CD4-positive, alpha-beta T cell treated with Interferon alpha-2 for 1 hour (primary cell): ENCODE data around the gene FRMD3.
A peak's percentile ranks its signal among the peaks of the same experiment; 100 is the strongest.

Experiments used
- DNase-seq, 2 donors: peaks; one replicate each; pipeline ENCODE4 v3.0.0-alpha.2; 2020 to 2022

The FRMD3 gene

DNA sequence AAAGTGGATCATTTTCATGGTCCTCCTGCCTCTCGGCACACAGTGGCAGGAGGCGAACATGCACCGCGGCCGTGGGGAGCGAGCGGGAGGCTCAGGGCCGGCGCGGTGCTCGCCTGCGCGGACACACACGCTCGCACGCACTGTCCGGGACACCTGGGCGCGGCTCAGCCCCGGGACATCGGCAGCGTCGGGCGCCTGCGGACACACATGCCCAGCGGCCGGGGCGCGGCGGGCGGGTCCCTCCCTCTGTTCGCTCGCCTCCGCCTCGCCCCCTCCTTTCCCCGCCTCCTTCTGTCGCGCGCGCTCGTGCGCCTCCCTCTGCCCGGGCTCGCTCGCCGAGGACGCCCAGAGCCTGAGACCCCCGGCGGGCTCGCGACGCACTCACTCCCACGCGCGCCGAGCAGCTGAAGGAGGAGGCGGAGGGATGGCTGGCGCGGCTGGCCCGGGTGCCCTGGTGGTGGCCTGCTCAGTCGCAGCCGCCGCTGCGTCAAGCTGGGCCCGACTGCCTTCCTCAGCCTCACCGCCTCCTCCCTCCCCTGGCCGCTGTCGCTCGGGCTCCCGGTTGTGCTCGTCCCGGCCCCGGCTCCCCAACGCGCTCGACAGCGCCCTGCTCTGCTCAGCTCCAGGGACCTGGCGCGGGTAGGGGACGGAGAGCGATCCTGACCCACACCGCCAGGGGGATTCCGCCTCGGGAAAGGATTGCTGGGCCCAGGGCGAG lies at the start of gene FRMD3:
Gene FRMD3, minus strand, starts transcription at position 230 of the 718 bp plus-strand sequence. Its CDS starts 170 bp downstream, at position 60.
- peak; percentile 6 to 47 for DNase-seq

DNA sequence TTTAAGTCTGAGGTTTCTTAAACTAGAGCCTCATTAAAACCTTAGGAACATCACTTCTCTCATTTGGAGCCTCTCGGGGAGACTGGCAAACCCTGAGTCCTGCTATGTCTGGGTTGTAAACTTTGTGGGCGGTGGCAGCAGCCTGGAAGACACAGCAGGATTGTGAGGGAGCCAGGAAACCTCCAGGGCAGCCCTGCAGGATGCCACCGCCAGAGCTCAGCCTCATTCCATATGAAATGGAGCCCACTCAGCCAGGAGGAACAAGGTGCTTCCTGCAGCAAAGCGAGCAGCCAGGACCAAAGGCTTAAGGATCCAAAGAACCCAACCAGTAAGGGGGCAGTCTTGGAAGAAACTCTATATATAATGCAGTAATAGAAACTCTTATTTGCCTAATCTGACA lies 46.8 kb upstream of the FRMD3 start:
- DNase-seq, result no peak

DNA sequence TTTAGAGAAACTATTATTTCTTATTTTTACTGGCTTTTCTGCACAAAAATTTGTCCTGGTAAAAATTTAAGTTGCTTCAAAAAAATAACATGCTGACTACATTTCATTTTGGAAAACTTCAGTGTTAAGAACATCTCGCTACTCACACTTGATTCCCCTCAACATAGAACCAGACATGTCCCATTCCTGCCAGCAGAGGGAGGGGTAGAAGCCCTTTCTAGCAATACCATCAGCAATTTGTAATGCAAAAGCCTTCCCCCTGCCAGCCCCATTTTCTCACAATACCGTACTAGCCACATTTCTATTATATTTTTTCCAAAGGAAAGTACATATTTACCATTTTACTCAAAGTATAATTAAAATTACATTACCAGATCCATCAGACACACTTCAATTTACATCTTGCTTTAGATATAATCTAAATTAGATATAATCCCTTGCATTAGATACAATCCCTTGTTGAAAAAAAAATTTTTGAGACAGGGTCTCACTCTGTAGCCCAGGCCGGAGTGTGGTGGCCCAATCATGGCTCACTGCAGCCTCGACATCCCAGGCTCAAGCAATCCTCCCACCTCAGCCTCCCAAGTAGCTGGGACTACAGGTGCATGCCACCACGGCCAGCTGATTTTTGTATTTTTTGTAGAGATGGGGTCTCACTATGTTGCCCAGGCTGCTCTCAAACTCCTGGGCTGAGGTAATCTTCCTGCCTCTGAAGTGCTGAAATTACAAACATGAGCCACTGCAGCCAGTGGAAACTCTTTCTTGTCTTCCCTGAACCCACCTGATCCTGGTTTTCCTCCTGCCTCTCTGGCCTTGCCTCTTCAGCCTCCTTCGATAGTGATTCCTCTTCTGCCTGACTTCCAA lies 45.2 kb upstream of the FRMD3 start:
- DNase-seq, result peak; percentile 15 to 49

DNA sequence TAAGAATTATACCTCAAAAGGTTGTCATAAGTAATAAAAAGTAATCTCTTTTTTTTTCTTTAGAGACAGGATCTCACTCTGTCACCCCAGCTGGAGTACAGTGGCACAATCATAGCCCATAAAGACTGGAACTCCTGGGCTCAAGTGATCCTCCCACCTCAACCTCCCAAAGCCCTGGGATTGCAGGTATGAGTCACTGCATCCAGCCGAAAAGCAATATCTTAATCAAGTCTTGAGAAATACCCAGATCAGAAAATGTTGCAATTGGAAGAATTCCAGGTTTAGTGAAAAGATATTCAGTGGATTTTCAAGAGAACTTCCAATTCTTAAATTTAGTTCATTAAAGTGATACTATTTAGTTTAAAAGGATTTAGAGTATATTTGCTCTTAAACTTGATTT lies 43.8 kb upstream of the FRMD3 start:
- no peak for DNase-seq

DNA sequence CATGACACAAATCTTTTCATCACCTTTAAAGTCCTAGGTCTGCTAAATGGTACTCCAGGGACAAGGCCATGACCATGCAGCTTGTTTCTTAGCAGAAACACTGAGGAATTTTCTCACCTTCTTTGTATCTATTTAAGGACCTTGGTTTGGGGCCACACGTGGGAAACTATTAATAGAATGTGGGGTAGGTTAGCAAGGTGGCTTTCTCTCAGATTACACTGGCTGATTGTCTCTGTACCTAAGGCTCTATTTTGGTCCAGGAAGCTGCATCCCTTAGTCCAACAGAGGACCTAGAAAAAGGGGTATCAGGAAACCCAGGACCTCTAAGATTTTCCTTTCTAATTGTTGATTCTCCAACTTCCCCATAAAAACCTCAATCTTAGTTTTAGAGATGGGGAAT lies 36.3 kb upstream of the FRMD3 start:
- DNase-seq, result no peak

DNA sequence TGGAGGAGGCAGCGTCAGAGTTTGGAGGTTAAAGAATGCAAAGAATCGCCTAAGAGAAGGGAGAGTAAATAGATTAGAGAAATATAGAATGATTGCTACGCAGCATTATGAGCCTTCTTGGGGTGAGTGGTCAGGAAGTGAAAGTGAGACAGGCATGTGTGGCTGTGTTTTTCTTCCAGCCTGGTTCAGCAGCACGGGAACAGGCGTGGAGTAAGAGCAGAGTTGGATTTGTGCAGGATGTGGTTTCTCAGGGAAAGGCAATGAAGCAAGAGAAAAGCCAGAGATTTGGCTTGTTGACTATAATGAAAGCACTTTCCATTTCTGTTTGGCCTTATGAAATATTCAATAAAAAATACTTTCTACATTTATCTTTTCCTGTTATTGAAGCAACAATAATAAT lies 34.3 kb upstream of the FRMD3 start:
- DNase-seq, result no peak

DNA sequence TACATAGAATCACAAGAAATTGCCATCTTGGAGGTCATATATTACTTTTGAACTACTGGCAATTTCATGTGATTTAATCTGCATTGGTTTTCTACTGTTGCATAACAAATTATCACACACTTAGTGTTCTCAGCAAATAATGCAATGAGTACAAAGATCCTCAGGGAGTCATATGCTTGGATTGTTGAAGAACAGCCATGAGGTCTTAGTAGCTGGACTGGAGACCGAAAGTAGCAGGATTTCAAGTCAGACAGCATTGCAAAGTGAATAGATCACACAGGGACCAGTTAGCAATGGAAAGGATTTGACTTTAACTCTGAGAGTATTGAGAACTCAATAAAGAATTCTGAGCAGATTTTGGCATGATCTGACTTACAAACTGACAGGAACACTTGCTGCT lies 32.2 kb upstream of the FRMD3 start:
- no peak for DNase-seq

DNA sequence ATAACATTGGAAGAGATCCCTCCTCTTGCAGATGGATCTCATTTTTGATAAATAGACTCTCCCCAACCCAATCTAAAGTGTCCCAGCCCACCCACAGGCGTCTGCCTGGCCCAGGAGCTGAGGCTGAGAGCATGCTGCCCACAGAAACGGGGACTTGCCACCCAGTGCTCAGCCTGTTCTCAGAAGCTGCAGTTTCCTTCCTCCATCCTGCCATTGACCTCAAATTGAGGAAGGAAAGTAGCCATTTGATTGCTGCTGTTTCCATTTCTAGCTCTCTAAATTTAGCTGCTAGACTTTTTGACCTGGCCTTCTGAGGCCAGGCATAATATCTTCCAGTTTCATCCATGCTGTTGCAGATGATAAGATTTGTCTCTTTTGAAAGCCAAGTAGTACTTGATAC lies 31.1 kb upstream of the FRMD3 start:
- DNase-seq, result no peak

DNA sequence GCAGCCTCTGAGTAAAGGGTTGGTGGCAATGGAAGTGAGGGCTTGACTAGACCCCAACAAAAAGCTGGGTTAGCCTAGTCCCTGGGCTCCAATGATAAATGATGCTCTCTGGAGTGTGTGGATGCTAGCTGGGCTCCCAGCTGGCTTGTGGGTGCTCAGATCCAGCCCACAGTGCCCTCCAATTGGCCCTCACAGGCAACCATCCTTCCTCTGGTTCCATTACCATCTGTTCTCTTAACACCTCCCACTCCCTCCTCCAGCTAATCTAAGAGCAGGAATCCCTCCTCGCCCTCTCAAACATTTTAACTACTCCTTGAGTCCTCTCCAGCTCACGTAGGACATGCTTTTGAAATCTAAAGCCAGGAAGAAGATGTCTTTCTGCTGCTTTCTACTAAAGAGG lies 25.2 kb upstream of the FRMD3 start:
- DNase-seq, result no peak

DNA sequence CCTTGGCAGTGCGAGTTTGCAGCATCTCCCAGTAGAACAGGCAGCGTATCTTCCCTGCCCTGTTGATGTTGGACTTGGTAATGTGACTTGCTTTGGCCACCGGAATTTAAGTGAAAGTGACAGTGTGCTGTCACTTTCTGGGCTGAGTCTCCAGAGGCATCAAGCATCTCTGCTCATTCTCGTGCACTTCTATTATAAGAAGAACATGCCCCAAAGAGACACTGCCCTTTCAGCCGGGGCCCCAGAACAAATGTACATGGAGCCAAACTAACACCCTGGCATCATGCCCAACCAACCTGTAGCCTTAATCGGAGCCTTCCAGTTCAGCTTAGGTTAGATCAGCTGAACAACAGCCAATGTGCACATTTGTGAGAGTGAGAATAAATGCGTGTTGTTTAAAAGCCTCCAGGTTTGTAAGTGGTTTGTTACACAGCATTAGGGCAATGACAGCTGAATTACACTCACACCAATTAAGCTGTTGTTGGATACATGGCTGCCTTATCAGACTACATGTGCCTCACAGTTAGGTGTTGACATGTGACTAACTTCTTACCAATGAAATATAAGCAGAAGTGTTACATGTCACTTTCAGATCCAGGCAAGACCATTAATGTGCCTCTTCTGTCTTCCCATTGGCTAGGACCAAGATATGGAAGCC lies 22.1 kb upstream of the FRMD3 start:
- no peak for DNase-seq

DNA sequence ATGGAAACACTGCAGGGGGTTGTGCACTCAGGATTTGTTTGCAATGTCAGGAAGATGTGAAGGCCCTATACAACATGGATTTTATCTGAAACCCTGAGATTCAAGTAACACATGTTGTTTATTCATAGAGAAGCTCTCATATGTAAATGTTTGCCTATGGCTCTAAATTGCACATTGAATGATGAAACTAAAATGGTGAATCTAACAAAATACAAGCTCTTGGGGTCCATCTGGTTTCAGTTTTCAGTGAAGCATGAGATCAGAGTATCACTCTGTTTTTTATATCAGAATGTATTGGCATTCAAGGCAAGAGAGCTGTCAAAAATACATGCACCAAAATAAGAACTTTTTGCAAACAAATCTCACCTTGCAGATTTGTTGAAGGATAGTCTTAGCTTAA lies 19.6 kb upstream of the FRMD3 start:
- no peak for DNase-seq

DNA sequence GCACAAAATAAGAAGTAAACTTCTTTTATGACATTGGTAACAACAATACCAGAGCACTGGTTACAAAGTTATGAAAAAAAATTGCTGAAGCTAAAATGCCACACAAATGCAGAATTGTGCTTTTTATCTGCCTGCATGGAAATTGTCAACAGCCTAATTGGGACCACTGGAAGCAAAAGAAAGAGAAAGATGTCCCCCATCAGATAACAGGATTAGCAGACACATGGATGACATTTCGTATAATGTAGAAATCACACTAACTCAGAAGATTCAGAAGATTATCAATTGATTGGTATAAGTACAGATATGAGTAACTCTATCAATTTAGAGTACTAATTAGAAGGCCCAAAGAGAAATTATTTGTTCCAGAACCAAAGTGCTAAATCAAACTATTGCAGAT lies 19.1 kb upstream of the FRMD3 start:
- DNase-seq, result no peak

DNA sequence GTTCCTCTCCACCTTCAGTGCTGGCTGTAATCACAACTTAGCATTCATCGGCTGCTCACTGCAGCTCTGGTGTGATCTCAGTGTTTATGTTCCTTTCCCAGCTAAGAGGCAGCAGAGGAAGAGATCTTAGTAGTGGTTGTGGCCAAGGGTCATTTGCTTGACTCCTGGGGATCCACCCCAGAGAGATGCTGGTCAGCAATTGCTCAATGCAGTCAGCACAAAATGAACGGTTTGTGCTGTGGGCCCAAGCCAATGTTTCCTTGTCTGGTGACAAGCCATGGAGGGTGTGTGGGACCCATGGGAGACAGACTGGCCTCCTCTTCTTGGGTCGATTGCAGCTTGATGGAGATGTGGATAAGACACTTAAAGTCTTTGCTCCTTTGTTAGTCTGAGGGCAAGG lies 16.1 kb upstream of the FRMD3 start:
- DNase-seq, result no peak

DNA sequence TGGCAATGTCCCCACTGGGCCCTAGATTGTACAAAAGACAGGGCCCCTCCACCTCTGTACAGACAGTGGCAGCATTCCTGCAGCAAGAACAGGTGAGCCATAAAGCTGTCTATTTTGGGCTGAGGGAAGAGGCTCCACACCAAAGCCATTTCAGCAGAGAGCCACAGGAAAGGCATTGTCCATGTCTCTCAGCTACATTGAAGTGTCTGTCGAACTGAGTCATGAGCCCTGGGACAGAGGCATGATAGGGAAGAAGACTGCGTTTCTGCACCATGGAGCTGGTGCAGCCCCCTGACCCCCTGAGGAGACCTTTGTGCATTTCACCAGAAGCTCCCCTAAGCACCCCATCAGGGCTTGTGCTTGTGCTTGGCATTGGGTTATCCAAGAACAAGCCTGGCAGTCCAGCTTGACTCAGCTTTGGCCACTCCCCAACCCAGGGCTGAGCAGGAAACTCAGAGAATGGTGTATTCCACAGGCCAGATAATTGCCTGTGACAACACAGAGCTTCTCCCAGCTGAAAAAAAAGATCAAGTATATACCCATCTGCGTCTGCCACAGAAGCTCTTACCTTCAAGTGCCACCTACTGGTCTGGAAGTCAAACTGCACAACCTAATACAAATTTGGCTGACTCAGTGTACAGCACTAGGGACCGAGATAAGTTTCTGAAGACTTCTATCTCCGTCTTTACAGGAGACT lies 5.9 kb upstream of the FRMD3 start:
- DNase-seq, result peak in 1 of 2 donors; percentile 19

DNA sequence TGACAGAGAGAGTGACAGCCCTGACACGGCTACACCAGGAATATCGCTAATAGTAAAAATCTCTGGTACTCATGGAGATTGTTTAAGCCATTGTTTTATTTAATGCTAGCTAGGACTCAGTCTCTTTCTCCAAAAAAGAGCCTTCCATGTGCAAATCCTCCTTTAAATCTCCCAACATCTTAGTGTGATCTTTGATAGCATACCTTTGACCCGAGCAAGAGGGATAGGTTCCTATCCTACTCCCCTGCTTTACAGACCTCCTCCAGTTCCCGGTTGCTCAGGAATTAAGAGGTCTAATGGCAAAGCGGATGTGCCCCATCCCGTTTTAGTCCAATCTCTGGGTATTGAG lies 663 bp upstream of the FRMD3 start:
- no peak for DNase-seq

DNA sequence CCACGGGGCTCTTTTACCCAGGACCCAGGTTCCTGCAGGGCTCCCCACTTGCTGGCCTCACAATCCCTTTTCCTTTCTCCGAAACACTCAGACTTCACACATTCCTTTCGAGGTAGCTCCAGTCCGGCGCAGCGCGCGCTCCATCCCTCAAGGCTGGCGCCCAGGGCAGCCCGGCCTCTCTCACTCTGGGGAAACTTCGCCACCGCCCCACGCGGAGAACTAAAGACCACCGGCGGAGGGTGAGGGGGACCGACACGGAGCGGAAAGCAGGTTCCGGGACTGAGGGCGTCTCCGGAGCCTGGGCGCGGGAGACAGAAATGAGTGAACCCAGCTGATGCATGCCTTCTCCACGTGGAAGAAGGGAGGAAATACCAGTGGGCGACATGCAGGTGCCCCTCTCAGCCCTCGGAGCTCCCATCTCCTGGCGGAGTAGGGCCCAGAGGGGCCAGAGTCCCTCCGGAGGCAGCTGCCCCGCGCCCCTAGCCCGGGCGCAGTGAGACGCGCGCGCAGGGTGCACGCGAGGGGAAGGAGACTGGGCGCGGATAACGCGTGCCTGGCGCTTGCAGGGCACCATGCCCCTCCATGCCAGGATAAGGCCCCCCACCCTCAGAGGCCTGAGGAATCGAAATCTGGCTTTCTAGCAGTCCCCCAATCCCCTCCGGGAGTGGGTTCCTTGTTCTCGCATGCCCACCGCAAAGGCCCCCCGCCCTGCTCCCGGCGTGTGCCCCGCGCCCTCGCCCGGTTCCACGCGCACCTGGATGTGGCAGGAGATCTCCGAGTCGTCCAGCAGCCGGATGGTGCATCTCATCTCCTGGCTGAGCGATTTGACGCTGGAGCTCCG lies 650 bp downstream of the FRMD3 start:
- DNase-seq, result no peak

DNA sequence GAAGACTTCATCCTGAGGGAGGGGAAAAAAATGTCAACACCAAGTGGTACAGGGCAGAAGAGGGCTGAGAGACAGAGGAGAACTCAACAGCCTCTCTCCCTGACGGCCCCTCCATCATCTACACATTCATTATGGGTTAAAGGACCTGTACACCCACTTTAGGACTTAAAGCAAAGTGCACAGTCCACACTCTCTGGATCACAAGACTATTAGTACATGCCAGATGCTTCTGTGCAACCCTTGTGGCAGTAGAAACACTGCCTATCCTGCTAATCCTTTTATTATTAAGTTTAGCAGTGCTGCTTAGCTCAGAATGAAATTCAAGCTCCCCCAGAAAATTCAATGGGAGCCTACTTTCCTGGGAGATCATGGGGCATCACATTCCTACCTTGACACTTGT lies 1.9 kb downstream of the FRMD3 start:
- no peak for DNase-seq

DNA sequence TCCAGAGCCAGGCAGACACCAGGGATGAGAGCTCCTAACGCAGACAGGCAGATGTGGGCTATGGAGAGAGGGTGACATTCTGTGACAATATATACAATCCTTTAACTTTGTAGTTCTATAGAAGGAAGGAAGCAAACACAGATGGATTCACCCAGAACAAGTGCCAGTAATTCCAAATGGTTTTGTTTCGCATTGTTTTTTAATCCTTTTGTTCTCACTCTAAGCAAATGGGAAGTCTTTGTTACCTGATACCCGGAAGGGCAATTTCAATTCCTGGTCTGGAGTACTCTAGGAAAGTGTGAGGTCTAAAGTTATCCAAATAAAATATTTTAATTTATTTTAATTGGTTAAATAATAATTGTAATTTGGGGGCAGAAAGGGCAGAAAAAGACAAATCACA lies 2.5 kb downstream of the FRMD3 start:
- no peak for DNase-seq

DNA sequence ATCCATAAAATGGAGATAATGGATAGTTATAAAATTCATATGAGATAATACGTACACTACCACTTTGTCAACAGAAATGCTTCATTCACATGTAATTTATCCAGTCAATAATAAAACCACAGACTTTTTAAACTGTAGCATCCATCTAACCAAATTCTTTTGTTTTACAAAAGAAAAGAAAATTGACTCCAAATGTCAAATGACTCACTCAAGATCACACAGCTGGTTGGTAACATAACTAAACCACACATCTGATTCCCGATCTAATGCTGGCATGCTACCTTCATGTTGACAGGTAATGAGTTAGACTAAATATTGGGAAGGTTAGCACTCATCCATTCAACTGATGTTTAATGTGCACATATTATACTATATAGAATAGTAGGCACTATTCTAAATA lies 4.9 kb downstream of the FRMD3 start:
- no peak for DNase-seq

DNA sequence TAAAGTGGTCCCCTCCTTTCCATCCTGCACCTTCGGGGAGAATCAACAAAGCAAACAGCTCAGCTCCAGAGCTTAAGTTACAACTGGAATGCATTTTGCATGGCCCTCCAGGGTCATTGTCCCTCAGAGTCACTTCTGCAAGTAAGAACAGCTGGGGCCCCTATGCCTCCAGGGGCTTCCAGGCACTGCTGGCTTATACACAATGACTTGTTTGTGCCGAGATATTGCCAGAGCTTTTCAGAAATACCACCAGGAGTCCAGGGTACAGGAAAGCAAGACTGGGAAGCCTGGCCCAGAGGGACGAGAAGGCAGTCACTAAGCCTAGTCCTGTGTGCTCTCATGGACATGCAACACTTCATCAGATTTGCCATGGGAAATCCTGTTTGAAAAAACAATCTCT lies 11.3 kb downstream of the FRMD3 start:
- DNase-seq, result no peak

DNA sequence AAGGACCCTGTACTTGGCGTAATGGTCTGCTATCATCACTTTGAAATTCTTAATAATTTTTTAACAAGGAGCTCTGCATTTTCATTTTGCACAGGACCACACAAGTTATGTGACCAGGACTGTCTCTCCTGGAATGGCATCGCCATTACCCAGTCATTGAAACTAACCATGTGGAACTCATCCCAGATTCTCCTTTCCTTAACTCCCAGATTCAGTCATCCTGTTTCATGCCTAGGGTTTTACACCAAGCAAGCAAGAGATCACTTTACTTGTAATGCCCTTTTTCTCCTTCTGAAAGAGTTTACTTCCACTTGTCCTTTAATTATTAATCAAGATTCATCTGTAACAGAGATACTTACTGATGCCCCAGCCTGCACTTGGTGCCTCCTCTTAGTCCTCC lies 12.0 kb downstream of the FRMD3 start:
- DNase-seq, result no peak

DNA sequence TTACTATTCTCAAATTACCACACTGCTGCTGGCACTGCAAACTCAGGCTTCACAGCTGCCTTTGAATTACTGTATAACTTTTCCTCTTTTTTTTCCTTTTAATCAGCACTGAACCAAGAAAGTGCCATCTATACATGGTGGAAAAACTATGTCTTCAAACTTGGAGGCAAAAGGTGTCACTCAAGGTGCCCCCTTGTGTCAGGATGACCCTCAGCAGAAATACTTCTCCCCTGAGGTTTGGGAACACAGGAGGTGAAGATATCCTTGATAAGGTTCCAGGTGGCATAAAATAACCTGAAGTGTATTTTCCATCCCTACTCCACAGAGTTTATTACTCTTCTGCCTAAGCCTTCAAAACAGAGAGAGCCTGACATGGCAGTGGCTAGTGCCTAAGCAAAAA lies 14.5 kb downstream of the FRMD3 start:
- no peak for DNase-seq
